DMS53 (cell line): Measurements from ENCODE around the gene GRIA1.

Experiments
- DNase-seq: peaks from one replicate; lab custom pipeline; 2025; lab: John Stamatoyannopoulos, UW

Gene GRIA1

GRCh38 chr5:153551537-153552079 lies 61.1 kb downstream of the GRIA1 start:
- DNase-seq: peak; percentile 5

- no peak for DNase-seq
These were observed 62.4 kb downstream of the GRIA1 start for GRCh38 chr5:153552886-153553285.

GRCh38 chr5:153555420-153556114 lies 65.1 kb downstream of the GRIA1 start:
- DNase-seq: no peak

GRCh38 chr5:153558957-153559356 lies 68.5 kb downstream of the GRIA1 start:
- DNase-seq: no peak

GRCh38 chr5:153559926-153560325 lies 69.5 kb downstream of the GRIA1 start:
- no peak for DNase-seq

- DNase-seq: no peak
These were observed 71.7 kb downstream of the GRIA1 start for GRCh38 chr5:153562189-153562588.

- DNase-seq: no peak
These were observed 75.4 kb downstream of the GRIA1 start for GRCh38 chr5:153565822-153566221.

GRCh38 chr5:153569036-153569435 lies 78.6 kb downstream of the GRIA1 start:
- DNase-seq: no peak

GRCh38 chr5:153571162-153571561 lies 80.7 kb downstream of the GRIA1 start:
- DNase-seq: no peak

GRCh38 chr5:153572411-153573145 lies 82.1 kb downstream of the GRIA1 start:
- no peak for DNase-seq

- DNase-seq: no peak
These were observed 83.0 kb downstream of the GRIA1 start for GRCh38 chr5:153573326-153574033.

- no peak for DNase-seq
These were observed 93.9 kb downstream of the GRIA1 start for GRCh38 chr5:153584126-153584959.

GRCh38 chr5:153584960-153585359 lies 94.5 kb downstream of the GRIA1 start:
- DNase-seq: peak; percentile 25

- no peak for DNase-seq
These were observed 95.3 kb downstream of the GRIA1 start for GRCh38 chr5:153585622-153586277.

- no peak for DNase-seq
These were observed 101.6 kb downstream of the GRIA1 start for GRCh38 chr5:153592081-153592480.

- DNase-seq: no peak
These were observed 104.3 kb downstream of the GRIA1 start for GRCh38 chr5:153594785-153595184.

- no peak for DNase-seq
These were observed 107.6 kb downstream of the GRIA1 start for GRCh38 chr5:153598099-153598498.

GRCh38 chr5:153601377-153601776 lies 110.9 kb downstream of the GRIA1 start:
- DNase-seq: no peak

- DNase-seq: no peak
These were observed 114.9 kb downstream of the GRIA1 start for GRCh38 chr5:153605386-153605785.

GRCh38 chr5:153610009-153610408 lies 119.5 kb downstream of the GRIA1 start:
- no peak for DNase-seq

- no peak for DNase-seq
These were observed 120.3 kb downstream of the GRIA1 start for GRCh38 chr5:153610811-153611210.
